Trophoblast cell (in vitro differentiated cells and primary cell): ENCODE measurements around the gene POC1A.
"Not testable (repeated sequence)": the region's sequence is repeated elsewhere in the genome, so short reads cannot be mapped to it uniquely, and the experiment has no call there.

Source experiments
- DNase-seq, 2 donors: peaks; one replicate each; pipeline ENCODE4 v3.0.0-alpha.2; 2016
- H2AFZ ChIP-seq: 2 replicates; pipeline ENCODE4 v1.6.1; 2013; ENCODE audit warnings: low read length, moderate library complexity, mild to moderate bottlenecking; ENCODE audit not compliant: insufficient read depth, poor library complexity
- H2AK5ac ChIP-seq: 2 replicates; pipeline ENCODE4 v1.6.1; 2013; ENCODE audit warnings: mild to moderate bottlenecking, low read length
- H2BK120ac ChIP-seq: 2 replicates; pipeline ENCODE4 v1.6.1; 2013; ENCODE audit warnings: low read length, mild to moderate bottlenecking, moderate library complexity; ENCODE audit not compliant: insufficient read depth, poor library complexity
- H2BK12ac ChIP-seq: 2 replicates; pipeline ENCODE4 v1.6.1; 2013; ENCODE audit warnings: mild to moderate bottlenecking, low read length, moderate library complexity
- H2BK5ac ChIP-seq: 2 replicates; pipeline ENCODE4 v1.6.1; 2013; ENCODE audit warnings: low read length, low read depth, moderate library complexity, mild to moderate bottlenecking; ENCODE audit not compliant: poor library complexity
- H3K14ac ChIP-seq: 2 replicates; pipeline ENCODE4 v1.6.1; 2013; ENCODE audit warnings: mild to moderate bottlenecking, low read length
- H3K18ac ChIP-seq: 2 replicates; pipeline ENCODE4 v1.6.1; 2013; ENCODE audit warnings: mild to moderate bottlenecking, low read length
- H3K23ac ChIP-seq: 2 replicates; pipeline ENCODE4 v1.6.1; 2013; ENCODE audit warnings: low read length
- H3K27ac ChIP-seq: 2 replicates; pipeline ENCODE4 v1.5.1; 2013; ENCODE audit warnings: low read depth, mild to moderate bottlenecking, inconsistent platforms, low read length, moderate library complexity
- H3K27me3 ChIP-seq: 2 replicates; pipeline ENCODE4 v1.6.1; 2013; ENCODE audit warnings: inconsistent platforms, mild to moderate bottlenecking, low read length, moderate library complexity; ENCODE audit not compliant: insufficient read depth
- H3K36me3 ChIP-seq, 2 experiments: 1 replicate in 1 of 2; 2 replicates in 1 of 2; pipeline ENCODE4 v1.6.1; 2013; ENCODE audit warnings: low read length in 2 of 2, mild to moderate bottlenecking in 2 of 2, moderate library complexity in 1 of 2; ENCODE audit not compliant: insufficient read depth in 2 of 2, control insufficient read depth in 1 of 2
- H3K4ac ChIP-seq: 2 replicates; pipeline ENCODE4 v1.6.1; 2013; ENCODE audit warnings: low read depth, mild to moderate bottlenecking, low read length, moderate library complexity
- H3K4me1 ChIP-seq, 2 experiments: 1 replicate in 1 of 2; 2 replicates in 1 of 2; pipeline ENCODE4 v1.6.1; 2013; ENCODE audit warnings: low read length in 2 of 2, mild to moderate bottlenecking in 2 of 2, moderate library complexity in 1 of 2; ENCODE audit not compliant: insufficient read depth in 2 of 2, control insufficient read depth in 1 of 2
- H3K4me2 ChIP-seq: 2 replicates; pipeline ENCODE4 v1.6.1; 2013; ENCODE audit warnings: inconsistent platforms, mild to moderate bottlenecking, low read length, moderate library complexity
- H3K4me3 ChIP-seq: 2 replicates; pipeline ENCODE4 v1.5.1; 2013; ENCODE audit warnings: mild to moderate bottlenecking, low read depth, low read length, inconsistent platforms
- H3K79me1 ChIP-seq: one replicate; pipeline ENCODE4 v1.6.1; 2013; ENCODE audit warnings: low read length
- H3K79me2 ChIP-seq: 2 replicates; pipeline ENCODE4 v1.6.1; 2013; ENCODE audit warnings: low read length, mild to moderate bottlenecking; ENCODE audit not compliant: control insufficient read depth, insufficient read depth, poor library complexity
- H3K9ac ChIP-seq: 2 replicates; pipeline ENCODE4 v1.6.1; 2013; ENCODE audit warnings: mild to moderate bottlenecking, low read length
- H3K9me3 ChIP-seq: 2 replicates; pipeline ENCODE4 v1.6.1; 2013; ENCODE audit warnings: low read depth, mild to moderate bottlenecking, control low read depth, inconsistent platforms, low read length; ENCODE audit not compliant: insufficient read depth
- H4K12ac ChIP-seq: 2 replicates; pipeline ENCODE4 v1.6.1; 2013; ENCODE audit warnings: low read depth, mild to moderate bottlenecking, low read length, moderate library complexity
- H4K8ac ChIP-seq: 2 replicates; pipeline ENCODE4 v1.6.1; 2013; ENCODE audit warnings: low read depth, mild to moderate bottlenecking, low read length, moderate library complexity
- H4K91ac ChIP-seq: one replicate; pipeline ENCODE4 v1.6.1; 2013; ENCODE audit warnings: low read depth, mild to moderate bottlenecking, low read length, moderate library complexity
- WGBS: extraction: QIAGEN DNeasy Blood & Tissue Kit; methylation state at CpG from one replicate; pipeline ENCODE4 v1.1.7; 2013; ENCODE audit warnings: missing lambda C conversion rate; ENCODE audit not compliant: insufficient read length, insufficient coverage; ENCODE audit errors: extremely low coverage; 5-methylcytosine and 5-hydroxymethylcytosine counted together

Gene POC1A

GRCh38 chr3:52034651-52035050 is 119.6 kb downstream of the POC1A start:
- Histone ChIP-seq H2BK120ac (no peak overlapping the region), H3K4me2 (no peak overlapping the region), H3K4me3 (no peak overlapping the region), H3K79me1 (no peaks in the 10 kb centered on the region), H4K8ac (no peak overlapping the region), H3K23ac (no peak overlapping the region), H3K9ac (no peak overlapping the region), H4K91ac (no peak overlapping the region), H3K27ac (no peak overlapping the region), H3K9me3 (peaks cover 2% of the 10 kb centered on the region), H3K14ac (no peak overlapping the region), H2BK12ac (no peak overlapping the region), H2AFZ (no peak overlapping the region), H3K18ac (no peak overlapping the region), H3K27me3 (no peaks in the 10 kb centered on the region), H2BK5ac (no peak overlapping the region), H3K79me2 (no peaks in the 10 kb centered on the region), H3K4ac (no peak overlapping the region), H2AK5ac (no peak overlapping the region), H3K4me1 (peaks cover 4 to 6% of the 10 kb centered on the region in 2 experiments), H3K36me3 (no peaks in the 10 kb centered on the region), H4K12ac (no peak overlapping the region)
- no CpG with 5 or more reads among the region's 3 CpGs for WGBS
- DNase-seq: no peak

- Histone ChIP-seq H3K4me1 (peaks cover 8 to 10% of the 10 kb centered on the region in 2 experiments), H3K36me3 (no peaks in the 10 kb centered on the region), H3K14ac (no peak overlapping the region), H3K9me3 (peaks cover 5% of the 10 kb centered on the region), H2AK5ac (no peak overlapping the region), H3K18ac (no peak overlapping the region), H2BK5ac (no peak overlapping the region), H3K79me2 (no peaks in the 10 kb centered on the region), H2BK120ac (no peak overlapping the region), H2BK12ac (no peak overlapping the region), H3K4ac (no peak overlapping the region), H3K23ac (no peak overlapping the region), H3K27me3 (no peaks in the 10 kb centered on the region), H3K4me3 (no peak overlapping the region), H3K27ac (no peak overlapping the region), H2AFZ (no peak overlapping the region), H4K91ac (no peak overlapping the region), H3K9ac (no peak overlapping the region), H3K79me1 (no peaks in the 10 kb centered on the region), H4K8ac (no peak overlapping the region), H4K12ac (no peak overlapping the region), H3K4me2 (no peak overlapping the region)
- no CpG with 5 or more reads among the region's 5 CpGs for WGBS
- no peak for DNase-seq
These were observed 120.0 kb downstream of the POC1A start for GRCh38 chr3:52034212-52034611.

- H3K27me3 ChIP-seq, H3K23ac ChIP-seq, H3K79me2 ChIP-seq, H3K9ac ChIP-seq, H3K14ac ChIP-seq, H3K27ac ChIP-seq, H3K9me3 ChIP-seq, H2BK120ac ChIP-seq, H2AK5ac ChIP-seq, DNase-seq, H3K18ac ChIP-seq, H3K4ac ChIP-seq, H3K36me3 ChIP-seq, H4K12ac ChIP-seq, H2BK12ac ChIP-seq, H3K79me1 ChIP-seq, H3K4me2 ChIP-seq, H4K91ac ChIP-seq, H2AFZ ChIP-seq, H2BK5ac ChIP-seq, H3K4me3 ChIP-seq, H4K8ac ChIP-seq: not testable (repeated sequence)
- H3K4me1 ChIP-seq: peaks cover 10 to 11% of the 10 kb centered on the region in 2 experiments
- no CpG with 5 or more reads among the region's 6 CpGs for WGBS
These were observed 120.5 kb downstream of the POC1A start for GRCh38 chr3:52033748-52034147.

GRCh38 chr3:52032702-52033408 is 121.4 kb downstream of the POC1A start:
- peaks cover 3% of the 10 kb centered on the region for H3K9me3 ChIP-seq
- H3K4me2 ChIP-seq: no peak overlapping the region
- no CpG with 5 or more reads among the region's 11 CpGs for WGBS
- H3K14ac ChIP-seq: no peak overlapping the region
- H4K91ac ChIP-seq: no peak overlapping the region
- H3K4me3 ChIP-seq: no peak overlapping the region
- no peak overlapping the region for H2BK5ac ChIP-seq
- no peak overlapping the region for H4K8ac ChIP-seq
- H3K36me3 ChIP-seq: no peaks in the 10 kb centered on the region
- no peak overlapping the region for H3K23ac ChIP-seq
- no peak overlapping the region for H2BK120ac ChIP-seq
- no peak overlapping the region for H3K4ac ChIP-seq
- H3K79me2 ChIP-seq: no peaks in the 10 kb centered on the region
- DNase-seq: no peak
- H2AFZ ChIP-seq: no peak overlapping the region
- peaks cover 10 to 15% of the 10 kb centered on the region in 2 experiments for H3K4me1 ChIP-seq
- no peak overlapping the region for H3K27ac ChIP-seq
- no peaks in the 10 kb centered on the region for H3K79me1 ChIP-seq
- H3K18ac ChIP-seq: no peak overlapping the region
- H2AK5ac ChIP-seq: no peak overlapping the region
- H2BK12ac ChIP-seq: no peak overlapping the region
- H3K27me3 ChIP-seq: no peaks in the 10 kb centered on the region
- H4K12ac ChIP-seq: no peak overlapping the region
- no peak overlapping the region for H3K9ac ChIP-seq
